BLaER1 (cell line): ENCODE data around the gene TMA7.
"Not testable (repeated sequence)": the region's sequence is repeated elsewhere in the genome, so short reads cannot be mapped to it uniquely, and the experiment has no call there.

Source experiments
- H3K27ac ChIP-seq: shearing (Covaris generic); formaldehyde crosslinking; 2 replicates; pipeline ENCODE4 v1.8.1; 2022
- H3K27me3 ChIP-seq: shearing (Covaris generic); formaldehyde crosslinking; 2 replicates; pipeline ENCODE4 v1.8.1; 2022
- H3K36me3 ChIP-seq: shearing (Covaris generic); formaldehyde crosslinking; 2 replicates; pipeline ENCODE4 v1.8.1; 2022
- H3K4me1 ChIP-seq: shearing (Covaris generic); formaldehyde crosslinking; 2 replicates; pipeline ENCODE4 v1.8.1; 2022
- H3K4me2 ChIP-seq: shearing (Covaris generic); formaldehyde crosslinking; 2 replicates; pipeline ENCODE4 v1.8.1; 2022
- H3K4me3 ChIP-seq: shearing (Covaris generic); formaldehyde crosslinking; 2 replicates; pipeline ENCODE4 v1.8.1; 2022
- H3K9ac ChIP-seq: shearing (Covaris generic); formaldehyde crosslinking; 2 replicates; pipeline ENCODE4 v1.8.1; 2022
- H3K9me3 ChIP-seq: shearing (Covaris generic); formaldehyde crosslinking; 2 replicates; pipeline ENCODE4 v1.8.1; 2022
- H4K20me1 ChIP-seq: shearing (Covaris generic); formaldehyde crosslinking; 2 replicates; pipeline ENCODE4 v1.8.1; 2022
- Cebpa-rat ChIP-seq: shearing (Covaris generic); IDR thresholded peaks from 2 replicates; pipeline ENCODE4 v1.8.1; 2022

The TMA7 gene

GRCh38 chr3:48446425-48447193 lies 6.6 kb downstream of the TMA7 start, which contains the start of gene ATRIP:
Gene ATRIP (plus strand): TSS chr3:48446737. CDS start chr3:48446846, 109 bp downstream.
- peaks cover 45% of the 10 kb centered on the region for H3K36me3 ChIP-seq
- peak within 1 kb of the TSS; percentile 74 for H3K27ac ChIP-seq
- H3K9me3 ChIP-seq = no peaks in the 10 kb centered on the region
- H3K4me2 ChIP-seq = peak within 1 kb of the TSS; percentile 95
- H3K9ac ChIP-seq = peak within 1 kb of the TSS; percentile 85
- peaks cover 34% of the 10 kb centered on the region for H3K4me1 ChIP-seq
- H3K4me3 ChIP-seq = peak within 1 kb of the TSS; percentile 87
- peaks cover 32% of the 10 kb centered on the region for H4K20me1 ChIP-seq
- no peak for TF ChIP-seq Cebpa-rat
- H3K27me3 ChIP-seq = no peaks in the 10 kb centered on the region

- no peak overlapping the region for H3K4me3 ChIP-seq
- no peak overlapping the region for H3K9ac ChIP-seq
- TF ChIP-seq Cebpa-rat = no peak
- H3K36me3 ChIP-seq = peaks cover 60% of the 10 kb centered on the region
- no peak overlapping the region for H3K27ac ChIP-seq
- peaks cover 19% of the 10 kb centered on the region for H3K4me1 ChIP-seq
- H3K4me2 ChIP-seq = no peak overlapping the region
- H3K27me3 ChIP-seq = no peaks in the 10 kb centered on the region
- H3K9me3 ChIP-seq = no peaks in the 10 kb centered on the region
- 0 out of 2 replicates have a peak, but pooled peaks cover 9% of the 10 kb centered on the region for H4K20me1 ChIP-seq
Measured at GRCh38 chr3:48451270-48451669, 11.2 kb downstream of the TMA7 start.

GRCh38 chr3:48456456-48456855 lies 16.4 kb downstream of the TMA7 start:
- Histone ChIP-seq H3K9ac (no peak overlapping the region), H3K4me1 (peaks cover 6% of the 10 kb centered on the region; the same call in 1 of the 2 replicates), H3K36me3 (peaks cover 100% of the 10 kb centered on the region), H4K20me1 (no peaks in the 10 kb centered on the region), H3K27me3 (no peaks in the 10 kb centered on the region), H3K9me3 (no peaks in the 10 kb centered on the region), H3K4me2 (no peak overlapping the region), H3K27ac (no peak overlapping the region), H3K4me3 (no peak overlapping the region)
- TF ChIP-seq Cebpa-rat = no peak

GRCh38 chr3:48459331-48459730 lies 19.3 kb downstream of the TMA7 start:
- Histone ChIP-seq H3K4me1 (peaks cover 6% of the 10 kb centered on the region; the same call in 1 of the 2 replicates), H3K4me3 (no peak overlapping the region), H3K9me3 (no peaks in the 10 kb centered on the region), H3K4me2 (no peak overlapping the region), H3K27me3 (no peaks in the 10 kb centered on the region), H3K27ac (no peak overlapping the region), H3K36me3 (peaks cover 96% of the 10 kb centered on the region), H4K20me1 (no peaks in the 10 kb centered on the region), H3K9ac (no peak overlapping the region)
- no peak for TF ChIP-seq Cebpa-rat

GRCh38 chr3:48459773-48460516 lies 19.9 kb downstream of the TMA7 start:
- Histone ChIP-seq H3K4me2 (no peak overlapping the region), H3K4me3 (no peak overlapping the region), H3K36me3 (peaks cover 96% of the 10 kb centered on the region), H3K27ac (no peak overlapping the region), H4K20me1 (no peaks in the 10 kb centered on the region), H3K4me1 (peaks cover 8% of the 10 kb centered on the region), H3K9ac (no peak overlapping the region), H3K9me3 (no peaks in the 10 kb centered on the region), H3K27me3 (no peaks in the 10 kb centered on the region)
- TF ChIP-seq Cebpa-rat = no peak

GRCh38 chr3:48460517-48460902 lies 20.5 kb downstream of the TMA7 start:
- no peak for TF ChIP-seq Cebpa-rat
- Histone ChIP-seq H3K36me3 (peaks cover 91% of the 10 kb centered on the region), H3K4me1 (peaks cover 14% of the 10 kb centered on the region)

GRCh38 chr3:48461767-48462166 lies 21.7 kb downstream of the TMA7 start:
- not testable (repeated sequence) for H3K9ac ChIP-seq, H3K27ac ChIP-seq, H4K20me1 ChIP-seq, H3K4me3 ChIP-seq, H3K27me3 ChIP-seq, H3K9me3 ChIP-seq, H3K4me2 ChIP-seq
- Histone ChIP-seq H3K4me1 (peaks cover 22% of the 10 kb centered on the region), H3K36me3 (peaks cover 79% of the 10 kb centered on the region)

More at GRCh38 chr3:48460517-48460902, 20.5 kb downstream of the TMA7 start:
- no peak overlapping the region for H3K9ac ChIP-seq
- H3K27ac ChIP-seq = no peak overlapping the region
- no peaks in the 10 kb centered on the region for H3K9me3 ChIP-seq
- H4K20me1 ChIP-seq = no peaks in the 10 kb centered on the region
- H3K4me3 ChIP-seq = no peak overlapping the region
- H3K4me2 ChIP-seq = no peak overlapping the region
- no peaks in the 10 kb centered on the region for H3K27me3 ChIP-seq

- Histone ChIP-seq H3K27me3 (no peaks in the 10 kb centered on the region), H3K9me3 (no peaks in the 10 kb centered on the region), H3K4me2 (no peak overlapping the region), H3K4me3 (no peak overlapping the region), H3K4me1 (peaks cover 42% of the 10 kb centered on the region), H3K9ac (no peak overlapping the region), H3K36me3 (peaks cover 79% of the 10 kb centered on the region), H3K27ac (no peak overlapping the region), H4K20me1 (peaks cover 22% of the 10 kb centered on the region)
- TF ChIP-seq Cebpa-rat = no peak
Measured at GRCh38 chr3:48463703-48464102, 23.6 kb downstream of the TMA7 start.

- Histone ChIP-seq H3K4me1 (peaks cover 52% of the 10 kb centered on the region), H3K4me3 (no peak overlapping the region), H3K4me2 (no peak overlapping the region), H3K9ac (no peak overlapping the region), H3K36me3 (peaks cover 79% of the 10 kb centered on the region), H3K27ac (peak overlapping the region; percentile 75; the same call in 1 of the 2 replicates), H3K9me3 (no peaks in the 10 kb centered on the region), H4K20me1 (peaks cover 32% of the 10 kb centered on the region), H3K27me3 (no peaks in the 10 kb centered on the region)
- no peak for TF ChIP-seq Cebpa-rat
Measured at GRCh38 chr3:48464713-48465221, 24.7 kb downstream of the TMA7 start.

GRCh38 chr3:48465237-48465530 lies 25.1 kb downstream of the TMA7 start:
- no peak for TF ChIP-seq Cebpa-rat
- Histone ChIP-seq H4K20me1 (peaks cover 36% of the 10 kb centered on the region), H3K4me3 (no peak overlapping the region), H3K9ac (no peak overlapping the region), H3K4me1 (peaks cover 57% of the 10 kb centered on the region), H3K36me3 (peaks cover 79% of the 10 kb centered on the region), H3K27ac (peak overlapping the region; percentile 75), H3K9me3 (no peaks in the 10 kb centered on the region), H3K4me2 (peak overlapping the region; percentile 98), H3K27me3 (no peaks in the 10 kb centered on the region)
